Neural progenitor cell (in vitro differentiated cells): Measurements from ENCODE around the gene FST. TPM values are rescaled to one million over a fixed set of nuclear protein-coding genes. Genes with fewer than 3 reads are reported as not detected.

ENCODE experiments used
- DNase-seq: peaks from one replicate; pipeline ENCODE4 v3.0.0-alpha.2; 2016; ENCODE audit warnings: low spot score
- H2AFZ ChIP-seq: fragments of 200-600 bp; sonication (generic); replicated peaks from 2 replicates; pipeline ENCODE4 v1.6.1; 2016; ENCODE audit warnings: antibody characterized with exemption
- H3F3A ChIP-seq: fragments of 200-600 bp; sonication (generic); 2 replicates; pipeline ENCODE4 v1.6.1; 2016; ENCODE audit warnings: antibody characterized with exemption, low read depth
- H3K27ac ChIP-seq: fragments of 200-600 bp; sonication (generic); 2 replicates; pipeline ENCODE4 v1.5.1; 2016; ENCODE audit warnings: mild to moderate bottlenecking
- H3K27me3 ChIP-seq: fragments of 200-600 bp; sonication (generic); 2 replicates; pipeline ENCODE4 v1.6.1; 2016; ENCODE audit warnings: mild to moderate bottlenecking, moderate library complexity
- H3K36me3 ChIP-seq: fragments of 200-600 bp; sonication (generic); 2 replicates; pipeline ENCODE4 v1.5.1; 2016
- H3K4me1 ChIP-seq: fragments of 200-600 bp; sonication (generic); 2 replicates; pipeline ENCODE4 v1.6.1; 2016; ENCODE audit warnings: mixed run types
- H3K4me2 ChIP-seq: fragments of 200-600 bp; sonication (generic); 2 replicates; pipeline ENCODE4 v1.6.1; 2016
- H3K4me3 ChIP-seq: fragments of 200-600 bp; sonication (generic); 2 replicates; pipeline ENCODE4 v1.5.1; 2016
- H3K79me2 ChIP-seq: fragments of 200-600 bp; sonication (generic); 2 replicates; pipeline ENCODE4 v1.6.1; 2016; ENCODE audit warnings: low read depth
- H3K9ac ChIP-seq: fragments of 200-600 bp; sonication (generic); 2 replicates; pipeline ENCODE4 v1.6.1; 2016
- H3K9me3 ChIP-seq: fragments of 200-600 bp; sonication (generic); 2 replicates; pipeline ENCODE4 v1.5.1; 2016; ENCODE audit warnings: low read depth
- H4K20me1 ChIP-seq: fragments of 200-600 bp; sonication (generic); 2 replicates; pipeline ENCODE4 v1.6.1; 2016; ENCODE audit warnings: low read depth
- H3K27ac Mint-ChIP-seq: 3 replicates; pipeline ENCODE4 v1.8.0; 2021; ENCODE audit warnings: mixed read lengths
- H3K27me3 Mint-ChIP-seq: 2 replicates; pipeline ENCODE4 v1.8.0; 2022; ENCODE audit warnings: low read depth, mild to moderate bottlenecking, inconsistent platforms, moderate library complexity, mixed read lengths; ENCODE audit not compliant: insufficient read depth
- H3K36me3 Mint-ChIP-seq: 3 replicates; pipeline ENCODE4 v1.8.0; 2021; ENCODE audit warnings: mixed read lengths
- H3K4me1 Mint-ChIP-seq: 3 replicates; pipeline ENCODE4 v1.8.0; 2021; ENCODE audit warnings: mixed read lengths
- H3K4me3 Mint-ChIP-seq: 3 replicates; pipeline ENCODE4 v1.8.0; 2021; ENCODE audit warnings: mild to moderate bottlenecking, moderate library complexity, mixed read lengths
- H3K9me3 Mint-ChIP-seq: 3 replicates; pipeline ENCODE4 v1.8.0; 2020; ENCODE audit warnings: mixed read lengths
- EZH2 ChIP-seq: fragments of 200-600 bp; sonication (generic); IDR thresholded peaks from 2 replicates; pipeline ENCODE4 v1.6.1; 2017; ENCODE audit warnings: antibody characterized with exemption, mild to moderate bottlenecking, moderate library complexity
- EZH2phosphoT487 ChIP-seq: fragments of 200-600 bp; sonication (generic); IDR thresholded peaks from 2 replicates; pipeline ENCODE4 v1.6.1; 2017; ENCODE audit warnings: antibody characterized with exemption
- total RNA-seq: library from RNA; depleted of rRNA; stranded (reverse); fragments of >200 nt; gene quantifications from 2 replicates; pipeline ENCODE4 v1.2.3, GENCODE V29; 2015; ENCODE audit warnings: low replicate concordance
- TF ChIP-seq, protein P1 (sequence below): fragments of 200-600 bp; sonication (generic); IDR thresholded peaks from 2 replicates; pipeline ENCODE4 v1.5.1; 2017; ENCODE audit warnings: antibody characterized with exemption, mild to moderate bottlenecking

Gene FST
- total RNA-seq, 1 donor from 2014 or later = 79.4 TPM

DNA sequence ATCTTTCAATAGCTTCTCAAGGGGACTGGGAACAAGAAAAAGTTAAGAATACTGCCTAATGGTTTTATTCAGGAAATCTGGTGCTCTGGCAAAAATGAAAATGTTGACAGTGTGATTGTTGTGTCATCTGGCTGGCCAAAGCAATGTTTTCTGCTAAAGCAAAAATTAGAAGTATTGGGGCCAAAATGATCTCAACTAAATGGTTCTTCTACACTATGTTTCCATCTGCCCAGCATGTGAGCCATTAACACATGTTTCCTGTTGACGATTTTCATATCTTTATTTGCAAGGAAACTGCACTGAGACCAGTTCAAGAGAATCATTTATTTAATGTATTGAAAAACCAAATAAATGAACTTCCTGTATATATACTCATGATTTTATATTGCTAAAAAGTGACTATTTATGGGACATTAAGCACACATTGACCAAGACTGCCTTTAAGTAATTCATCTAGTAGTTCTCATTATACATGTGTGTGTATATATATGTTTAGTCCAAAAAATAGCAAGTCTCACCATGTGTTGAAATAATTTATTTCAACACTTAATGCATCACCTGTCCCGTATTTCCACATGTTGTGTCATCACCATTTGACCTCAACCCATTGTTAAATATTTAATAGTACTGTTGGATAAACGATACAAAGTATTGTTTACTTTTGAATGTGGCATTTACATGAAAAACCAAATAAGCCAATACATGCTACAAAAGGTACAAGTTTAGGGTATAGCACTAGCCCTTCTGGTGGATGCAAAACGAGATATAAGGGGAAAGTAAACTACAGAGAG is 7.5 kb upstream of the FST start:
- H3K4me1 ChIP-seq = peaks cover 1% of the 10 kb centered on the region
- Mint-ChIP-seq H3K4me1 (no peaks in the 10 kb centered on the region), H3K4me3 (no peak overlapping the region), H3K9me3 (no peaks in the 10 kb centered on the region), H3K36me3 (no peaks in the 10 kb centered on the region), H3K27ac (no peak overlapping the region), H3K27me3 (no peaks in the 10 kb centered on the region)
- H2AFZ ChIP-seq = no peak overlapping the region
- peaks cover 5% of the 10 kb centered on the region for H3F3A ChIP-seq
- DNase-seq = no peak
- H3K9me3 ChIP-seq = no peaks in the 10 kb centered on the region
- H3K79me2 ChIP-seq = no peaks in the 10 kb centered on the region
- no peak overlapping the region for H3K4me3 ChIP-seq
- H4K20me1 ChIP-seq = no peaks in the 10 kb centered on the region
- no peaks in the 10 kb centered on the region for H3K27me3 ChIP-seq
- no peak for TF ChIP-seq EZH2phosphoT487
- TF ChIP-seq, protein P1, sequence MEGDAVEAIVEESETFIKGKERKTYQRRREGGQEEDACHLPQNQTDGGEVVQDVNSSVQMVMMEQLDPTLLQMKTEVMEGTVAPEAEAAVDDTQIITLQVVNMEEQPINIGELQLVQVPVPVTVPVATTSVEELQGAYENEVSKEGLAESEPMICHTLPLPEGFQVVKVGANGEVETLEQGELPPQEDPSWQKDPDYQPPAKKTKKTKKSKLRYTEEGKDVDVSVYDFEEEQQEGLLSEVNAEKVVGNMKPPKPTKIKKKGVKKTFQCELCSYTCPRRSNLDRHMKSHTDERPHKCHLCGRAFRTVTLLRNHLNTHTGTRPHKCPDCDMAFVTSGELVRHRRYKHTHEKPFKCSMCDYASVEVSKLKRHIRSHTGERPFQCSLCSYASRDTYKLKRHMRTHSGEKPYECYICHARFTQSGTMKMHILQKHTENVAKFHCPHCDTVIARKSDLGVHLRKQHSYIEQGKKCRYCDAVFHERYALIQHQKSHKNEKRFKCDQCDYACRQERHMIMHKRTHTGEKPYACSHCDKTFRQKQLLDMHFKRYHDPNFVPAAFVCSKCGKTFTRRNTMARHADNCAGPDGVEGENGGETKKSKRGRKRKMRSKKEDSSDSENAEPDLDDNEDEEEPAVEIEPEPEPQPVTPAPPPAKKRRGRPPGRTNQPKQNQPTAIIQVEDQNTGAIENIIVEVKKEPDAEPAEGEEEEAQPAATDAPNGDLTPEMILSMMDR = no peak
- no peak for TF ChIP-seq EZH2
- no peak overlapping the region for H3K4me2 ChIP-seq
- no peak overlapping the region for H3K27ac ChIP-seq
- H3K9ac ChIP-seq = no peak overlapping the region
- no peaks in the 10 kb centered on the region for H3K36me3 ChIP-seq

- H3K79me2 ChIP-seq = no peaks in the 10 kb centered on the region
- no peaks in the 10 kb centered on the region for H4K20me1 ChIP-seq
- no peak overlapping the region for H3K4me3 ChIP-seq
- Mint-ChIP-seq H3K4me1 (no peaks in the 10 kb centered on the region), H3K36me3 (no peaks in the 10 kb centered on the region), H3K27ac (no peak overlapping the region), H3K27me3 (no peaks in the 10 kb centered on the region), H3K4me3 (no peak overlapping the region), H3K9me3 (no peaks in the 10 kb centered on the region)
- H3F3A ChIP-seq = peaks cover 12% of the 10 kb centered on the region
- H3K9me3 ChIP-seq = no peaks in the 10 kb centered on the region
- H3K4me2 ChIP-seq = no peak overlapping the region
- TF ChIP-seq EZH2phosphoT487 (no peak), EZH2 (no peak)
- TF ChIP-seq, protein P1 = no peak
- H3K9ac ChIP-seq = no peak overlapping the region
- no peaks in the 10 kb centered on the region for H3K36me3 ChIP-seq
- H3K27ac ChIP-seq = no peak overlapping the region
- H3K27me3 ChIP-seq = no peaks in the 10 kb centered on the region
- DNase-seq = no peak
- H2AFZ ChIP-seq = no peak overlapping the region
- H3K4me1 ChIP-seq = peaks cover 5% of the 10 kb centered on the region
Observed at GRCh38 chr5:53473633-53474032, 6.8 kb upstream of the FST start.

GRCh38 chr5:53475320-53475719 is 5.1 kb upstream of the FST start:
- H3K27me3 Mint-ChIP-seq = no peaks in the 10 kb centered on the region
- H4K20me1 ChIP-seq = no peaks in the 10 kb centered on the region
- no peaks in the 10 kb centered on the region for H3K27me3 ChIP-seq
- H3K4me1 Mint-ChIP-seq = peaks cover 3% of the 10 kb centered on the region
- no peak overlapping the region for H3K4me3 ChIP-seq
- H3K4me1 ChIP-seq = peaks cover 5% of the 10 kb centered on the region
- no peaks in the 10 kb centered on the region for H3K36me3 ChIP-seq
- no peak overlapping the region for H3K27ac Mint-ChIP-seq
- H2AFZ ChIP-seq = no peak overlapping the region
- H3K9me3 Mint-ChIP-seq = peaks cover 2% of the 10 kb centered on the region
- H3K79me2 ChIP-seq = peaks cover 10% of the 10 kb centered on the region
- no peak for TF ChIP-seq EZH2phosphoT487
- TF ChIP-seq, protein P1 = no peak
- no peak for TF ChIP-seq EZH2
- no peak overlapping the region for H3K27ac ChIP-seq
- peaks cover 28% of the 10 kb centered on the region for H3F3A ChIP-seq
- H3K4me3 Mint-ChIP-seq = no peak overlapping the region
- H3K36me3 Mint-ChIP-seq = no peaks in the 10 kb centered on the region
- no peaks in the 10 kb centered on the region for H3K9me3 ChIP-seq
- no peak for DNase-seq
- H3K9ac ChIP-seq = no peak overlapping the region
- H3K4me2 ChIP-seq = no peak overlapping the region
